Measurements from ENCODE around the gene RARA.
A peak's percentile ranks its signal among the peaks of the same experiment; 100 is the strongest.

The RARA gene

DNA sequence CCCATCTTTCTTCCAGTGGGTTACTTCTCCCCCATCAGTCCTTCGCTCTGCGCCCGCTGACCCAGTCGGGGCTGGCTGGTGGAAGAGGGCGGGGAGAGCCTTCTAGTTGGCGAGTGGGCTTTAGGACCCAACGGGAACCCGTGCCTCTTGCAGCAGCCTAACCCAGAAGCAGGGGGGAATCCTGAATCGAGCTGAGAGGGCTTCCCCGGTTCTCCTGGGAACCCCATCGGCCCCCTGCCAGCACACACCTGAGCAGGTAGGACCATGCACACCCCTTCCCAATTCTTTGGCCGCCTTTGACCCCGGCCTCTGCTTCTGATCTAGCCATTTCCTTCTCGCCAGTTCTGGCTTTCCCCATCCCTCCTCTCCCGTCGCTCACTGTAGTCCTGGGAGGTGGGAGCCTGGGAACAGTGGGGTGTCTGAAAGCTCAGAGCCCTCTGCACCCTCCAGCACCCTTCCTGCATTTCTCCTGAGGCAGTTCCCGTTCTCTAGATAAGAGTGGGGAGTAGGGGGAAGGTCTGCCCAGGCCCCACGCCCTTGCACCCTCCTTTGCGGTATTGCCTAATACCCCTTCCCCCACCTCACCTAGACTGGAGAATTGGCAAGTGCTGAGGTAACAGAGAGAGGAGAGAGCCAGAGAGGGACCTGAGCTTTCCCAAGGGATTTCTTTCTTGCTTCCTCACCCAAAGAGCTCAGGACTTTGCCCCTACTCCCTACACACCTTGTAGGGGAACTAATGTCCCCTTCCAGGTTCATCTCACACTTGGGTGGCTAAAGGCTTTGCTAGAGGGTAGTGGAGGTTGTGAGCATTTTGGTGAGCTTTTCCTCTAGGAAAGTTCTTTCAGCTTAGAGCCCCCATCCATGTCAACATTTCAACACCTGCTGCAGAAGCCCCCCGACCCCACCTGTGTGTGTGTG, at the start of gene RARA:
Gene RARA (plus strand): TSS at position 150 of the 918 bp plus-strand sequence. CDS start 22,039 bp downstream, outside the sequence.
- H3K27me3 Mint-ChIP-seq = no peaks in the 10 kb centered on the region
- no peak within 1 kb of the TSS for H3K4me3 Mint-ChIP-seq
- no peak within 1 kb of the TSS for H3K27ac Mint-ChIP-seq
- H3K9me3 Mint-ChIP-seq = no peaks in the 10 kb centered on the region
- peak; percentile 35 for DNase-seq
- peaks cover 26% of the 10 kb centered on the region for H3K4me1 Mint-ChIP-seq
- CTCF ChIA-PET = interaction anchor here (0.9 to 17.3 kb wide), 4 partner anchors 8 to 48 kb away, joined by 3 to 370 read pairs (median 3); partner anchors contain the start of gene GJD3
- H3K36me3 Mint-ChIP-seq = peaks cover 3% of the 10 kb centered on the region

DNA sequence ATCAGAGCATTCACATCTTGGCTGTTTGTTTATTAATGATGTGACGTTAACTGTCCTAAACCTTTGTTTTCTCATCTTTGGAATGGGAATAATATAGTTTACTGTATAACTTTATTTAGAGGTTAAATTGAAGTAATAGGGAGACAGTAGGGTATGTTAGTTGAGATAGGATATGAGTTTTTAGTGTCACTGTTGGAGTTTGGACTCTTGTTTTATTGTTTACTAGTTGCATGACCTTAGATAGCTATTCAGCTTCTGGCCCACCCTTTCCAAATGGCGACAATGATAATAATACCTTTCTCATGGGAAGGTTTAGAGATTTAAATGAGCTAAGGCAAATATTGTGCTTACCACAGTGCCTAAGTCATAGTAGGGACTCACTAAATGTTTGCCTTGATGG, 49.5 kb upstream of the RARA start:
- no peak for DNase-seq
- Mint-ChIP-seq H3K36me3 (peaks cover 41% of the 10 kb centered on the region), H3K4me1 (no peaks in the 10 kb centered on the region), H3K9me3 (no peaks in the 10 kb centered on the region), H3K4me3 (no peak overlapping the region), H3K27ac (no peak overlapping the region), H3K27me3 (no peaks in the 10 kb centered on the region)
- CTCF ChIA-PET = no interaction called here

DNA sequence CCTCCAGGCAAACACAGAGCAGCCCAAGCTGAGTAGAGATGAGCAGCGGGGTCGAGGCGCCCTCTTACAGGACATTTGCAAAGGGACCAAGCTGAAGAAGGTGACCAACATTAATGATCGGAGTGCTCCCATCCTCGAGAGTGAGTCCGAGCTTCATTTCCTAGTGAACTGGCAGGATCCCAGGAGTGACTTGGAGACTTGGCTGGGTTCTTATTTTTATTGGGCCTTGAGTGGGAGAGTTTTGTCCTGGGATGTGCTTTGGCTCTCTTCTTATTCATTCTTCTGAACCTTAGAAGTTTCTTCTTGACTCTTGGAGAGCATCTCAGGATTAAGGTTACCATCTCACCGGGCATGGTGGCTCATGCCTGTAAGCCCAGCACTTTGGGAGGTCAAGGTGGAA, 48.5 kb upstream of the RARA start:
- Mint-ChIP-seq H3K27me3 (no peaks in the 10 kb centered on the region), H3K36me3 (peaks cover 46% of the 10 kb centered on the region), H3K9me3 (no peaks in the 10 kb centered on the region), H3K27ac (peak overlapping the region; percentile 19), H3K4me1 (no peaks in the 10 kb centered on the region), H3K4me3 (no peak overlapping the region)
- CTCF ChIA-PET = no interaction called here
- no peak for DNase-seq

DNA sequence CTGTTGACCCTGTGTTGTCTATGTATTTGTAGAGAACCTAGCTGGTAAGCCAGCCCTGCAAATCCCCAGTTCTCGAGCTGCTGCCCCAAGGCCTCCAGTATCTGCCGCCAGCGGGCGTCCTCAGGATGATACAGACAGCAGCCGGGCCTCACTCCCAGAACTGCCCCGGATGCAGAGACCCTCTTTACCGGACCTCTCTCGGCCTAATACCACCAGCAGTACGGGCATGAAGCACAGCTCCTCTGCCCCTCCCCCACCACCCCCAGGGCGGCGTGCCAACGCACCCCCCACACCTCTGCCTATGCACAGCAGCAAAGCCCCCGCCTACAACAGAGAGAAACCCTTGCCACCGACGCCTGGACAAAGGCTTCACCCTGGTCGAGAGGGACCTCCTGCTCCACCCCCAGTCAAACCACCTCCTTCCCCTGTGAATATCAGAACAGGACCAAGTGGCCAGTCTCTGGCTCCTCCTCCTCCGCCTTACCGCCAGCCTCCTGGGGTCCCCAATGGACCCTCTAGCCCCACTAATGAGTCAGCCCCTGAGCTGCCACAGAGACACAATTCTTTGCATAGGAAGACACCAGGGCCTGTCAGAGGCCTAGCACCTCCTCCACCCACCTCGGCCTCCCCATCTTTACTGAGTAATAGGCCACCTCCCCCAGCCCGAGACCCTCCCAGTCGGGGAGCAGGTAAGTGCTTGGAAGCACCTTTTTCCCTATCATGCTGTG, 44.4 kb upstream of the RARA start:
- no peak overlapping the region for H3K27ac Mint-ChIP-seq
- peaks cover 24% of the 10 kb centered on the region for H3K36me3 Mint-ChIP-seq
- CTCF ChIA-PET = no interaction called here
- no peaks in the 10 kb centered on the region for H3K27me3 Mint-ChIP-seq
- H3K9me3 Mint-ChIP-seq = no peaks in the 10 kb centered on the region
- H3K4me3 Mint-ChIP-seq = no peak overlapping the region
- DNase-seq = no peak
- no peaks in the 10 kb centered on the region for H3K4me1 Mint-ChIP-seq

DNA sequence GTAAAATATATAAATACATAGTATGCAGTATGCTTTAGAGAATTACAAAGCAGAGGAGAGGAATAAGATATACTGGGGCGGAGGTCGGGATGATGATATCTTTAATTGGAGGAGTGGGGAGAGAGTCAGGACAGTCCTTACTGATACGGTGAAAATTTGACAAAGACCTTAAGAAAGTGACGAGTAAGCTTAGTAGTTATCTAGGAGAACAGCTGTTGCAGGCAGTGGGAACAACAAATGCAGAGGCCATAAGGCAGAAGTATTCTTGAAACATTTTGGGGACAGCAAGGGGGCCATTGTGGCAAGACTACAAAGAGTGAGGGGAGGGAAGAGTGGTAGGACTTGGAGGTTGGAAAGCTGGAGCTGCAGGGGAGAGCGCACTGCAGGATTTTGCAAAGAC, 43.6 kb upstream of the RARA start:
- Mint-ChIP-seq H3K9me3 (no peaks in the 10 kb centered on the region), H3K4me1 (no peaks in the 10 kb centered on the region), H3K36me3 (peaks cover 23% of the 10 kb centered on the region), H3K27me3 (no peaks in the 10 kb centered on the region), H3K4me3 (no peak overlapping the region), H3K27ac (no peak overlapping the region)
- DNase-seq = no peak
- CTCF ChIA-PET = no interaction called here

DNA sequence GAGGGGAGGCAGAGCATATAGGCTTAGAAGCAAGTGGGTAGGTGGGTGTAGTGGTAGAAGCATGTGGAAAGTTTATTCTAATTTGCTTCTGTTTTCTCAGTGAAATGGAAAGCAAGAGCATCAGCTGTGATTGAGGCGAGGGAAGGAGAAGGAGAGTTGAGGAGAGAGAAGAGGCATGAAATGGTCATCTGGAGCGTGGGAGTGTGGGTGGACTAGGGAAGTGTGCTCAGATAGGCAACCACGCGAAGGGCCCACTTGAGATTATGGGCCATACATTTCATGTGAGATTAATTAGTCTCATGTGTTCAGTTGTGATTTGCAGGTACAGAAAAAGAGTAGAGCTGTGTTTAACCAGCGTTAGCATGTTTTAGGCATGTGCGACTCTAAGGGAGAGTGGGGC, 42.1 kb upstream of the RARA start:
- H3K36me3 Mint-ChIP-seq = peaks cover 25% of the 10 kb centered on the region
- DNase-seq = no peak
- no peaks in the 10 kb centered on the region for H3K27me3 Mint-ChIP-seq
- H3K4me3 Mint-ChIP-seq = no peak overlapping the region
- H3K9me3 Mint-ChIP-seq = no peaks in the 10 kb centered on the region
- H3K4me1 Mint-ChIP-seq = no peaks in the 10 kb centered on the region
- no peak overlapping the region for H3K27ac Mint-ChIP-seq
- CTCF ChIA-PET = no interaction called here

DNA sequence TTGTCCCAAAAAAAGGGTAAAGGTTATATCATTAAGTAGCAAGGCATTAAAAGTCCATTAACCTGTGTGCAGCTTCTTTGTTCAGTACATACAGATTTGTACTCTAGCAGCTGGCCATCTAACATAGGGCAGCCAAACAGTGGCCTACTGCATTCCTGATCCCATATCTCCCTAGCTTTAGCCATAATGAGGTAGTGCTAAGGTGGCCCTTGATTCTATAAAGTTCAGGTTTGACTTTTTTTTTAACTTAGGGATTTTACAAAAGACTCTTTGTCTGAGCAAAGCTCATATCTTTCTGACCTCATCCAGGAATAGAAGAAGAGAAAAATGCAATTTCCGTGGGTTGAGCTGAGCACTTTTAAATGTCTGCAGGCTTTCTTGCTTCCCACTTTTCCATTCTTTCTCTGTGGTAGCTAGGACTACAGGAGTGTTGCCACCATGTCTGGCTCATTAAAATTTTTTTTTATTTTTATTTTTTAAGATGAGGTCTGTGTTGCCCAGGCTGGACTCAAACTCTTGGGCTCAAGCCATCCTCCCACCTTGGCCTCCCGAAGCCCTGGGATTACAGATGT, 40.8 kb upstream of the RARA start:
- Mint-ChIP-seq H3K4me3 (no peak overlapping the region), H3K27me3 (no peaks in the 10 kb centered on the region), H3K9me3 (no peaks in the 10 kb centered on the region), H3K4me1 (no peaks in the 10 kb centered on the region), H3K36me3 (peaks cover 19% of the 10 kb centered on the region), H3K27ac (no peak overlapping the region)
- CTCF ChIA-PET = interaction anchor here (0.9 kb wide), 1 partner anchor 255 kb away, joined by 3 read pairs; no protein-coding TSS in a partner anchor
- no peak for DNase-seq

DNA sequence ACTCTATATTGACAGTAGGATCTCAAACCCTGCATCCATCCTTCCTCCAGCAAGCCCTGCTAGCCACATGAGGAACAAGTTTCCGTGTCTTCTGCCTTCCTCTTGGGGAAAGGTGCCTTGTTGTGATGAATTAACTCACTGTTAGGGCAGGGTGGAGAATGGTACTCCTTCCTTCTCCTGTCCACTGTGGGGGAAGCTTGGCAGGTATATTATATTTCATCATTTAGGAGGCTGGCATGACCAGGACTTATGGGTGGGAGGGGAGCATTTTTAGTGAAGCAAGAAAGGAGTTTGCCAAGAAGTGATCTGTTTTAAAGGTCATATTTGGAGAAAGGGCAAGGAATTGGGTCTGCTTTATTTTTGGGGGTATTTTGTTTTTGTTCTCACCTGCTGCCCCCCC, 30.6 kb upstream of the RARA start:
- H3K27ac Mint-ChIP-seq = no peak overlapping the region
- no peaks in the 10 kb centered on the region for H3K9me3 Mint-ChIP-seq
- peaks cover 19% of the 10 kb centered on the region for H3K4me1 Mint-ChIP-seq
- peaks cover 65% of the 10 kb centered on the region for H3K36me3 Mint-ChIP-seq
- no peak overlapping the region for H3K4me3 Mint-ChIP-seq
- no peak for DNase-seq
- no peaks in the 10 kb centered on the region for H3K27me3 Mint-ChIP-seq
- CTCF ChIA-PET = no interaction called here

DNA sequence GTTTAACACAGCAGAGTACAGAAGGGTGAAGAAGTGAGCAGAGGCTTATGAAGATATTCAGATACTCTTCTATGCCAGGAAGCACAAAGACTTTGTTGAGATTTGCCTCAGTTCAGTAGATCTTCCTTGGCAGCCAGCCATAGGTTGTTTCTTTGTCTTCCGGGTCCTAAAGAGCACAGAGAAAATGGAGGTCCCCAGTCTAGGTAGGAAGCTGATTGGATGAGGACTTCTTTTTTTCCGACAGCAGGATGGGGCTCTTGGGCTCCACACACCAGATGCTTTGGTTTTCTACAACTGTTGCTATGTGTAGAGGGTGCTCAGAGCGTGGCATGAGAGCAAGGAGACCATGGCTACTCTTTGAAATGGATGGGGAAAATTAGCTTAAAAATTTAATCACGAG, 29.6 kb upstream of the RARA start:
- Mint-ChIP-seq H3K36me3 (peaks cover 57% of the 10 kb centered on the region), H3K27ac (no peak overlapping the region)

DNA sequence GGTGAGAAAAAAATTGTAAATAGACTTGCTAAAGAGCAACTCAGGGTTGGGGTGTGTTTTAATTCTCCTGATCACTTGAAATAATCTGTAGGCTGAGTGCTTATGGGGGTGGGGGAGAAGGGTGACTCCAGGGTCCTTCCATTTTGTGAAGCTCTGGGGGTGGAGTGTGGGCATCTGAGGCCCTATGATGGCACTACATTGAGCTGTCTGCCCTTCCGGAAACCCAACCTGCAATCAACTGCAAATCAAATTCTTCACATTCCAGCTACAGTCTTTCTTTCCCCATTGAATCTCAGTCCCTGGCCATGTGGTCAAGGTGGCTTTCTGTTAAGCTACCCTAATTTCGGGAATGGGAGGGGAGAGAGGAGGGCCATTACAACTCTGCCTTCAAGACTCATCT, 27.3 kb upstream of the RARA start:
- H3K9me3 Mint-ChIP-seq = no peaks in the 10 kb centered on the region
- no peak overlapping the region for H3K4me3 Mint-ChIP-seq
- peaks cover 30% of the 10 kb centered on the region for H3K4me1 Mint-ChIP-seq
- CTCF ChIA-PET = no interaction called here
- H3K36me3 Mint-ChIP-seq = peaks cover 46% of the 10 kb centered on the region
- H3K27me3 Mint-ChIP-seq = no peaks in the 10 kb centered on the region
- DNase-seq = no peak
- H3K27ac Mint-ChIP-seq = peak overlapping the region; percentile 53

More for the DNA sequence above, 29.6 kb upstream of the RARA start:
- peaks cover 27% of the 10 kb centered on the region for H3K4me1 Mint-ChIP-seq
- H3K4me3 Mint-ChIP-seq = no peak overlapping the region
- CTCF ChIA-PET = no interaction called here
- no peaks in the 10 kb centered on the region for H3K27me3 Mint-ChIP-seq
- DNase-seq = no peak
- H3K9me3 Mint-ChIP-seq = no peaks in the 10 kb centered on the region

DNA sequence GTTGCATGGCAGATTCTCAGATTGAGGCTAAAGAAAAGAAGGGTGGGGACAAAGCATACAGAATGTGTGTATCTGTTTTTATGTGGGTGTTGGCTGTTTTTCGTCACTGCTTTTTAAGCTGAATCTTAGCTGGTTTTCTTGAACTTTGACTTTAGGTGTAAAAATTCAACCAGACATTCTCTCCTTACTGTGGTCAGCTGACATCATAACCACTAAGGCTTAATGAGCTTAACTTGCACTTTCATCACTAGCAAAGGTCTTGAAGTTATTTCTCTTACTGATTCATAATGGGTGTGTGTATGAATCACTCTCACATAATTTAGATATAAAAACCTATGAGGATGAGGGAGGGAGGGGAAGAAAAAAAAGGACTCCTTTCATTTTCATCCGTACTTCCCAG, 25.3 kb upstream of the RARA start:
- CTCF ChIA-PET = interaction anchor here (0.8 to 1.9 kb wide), 7 partner anchors 8 to 115 kb away, joined by 3 to 7 read pairs (median 4); no protein-coding TSS in a partner anchor
- peaks cover 35% of the 10 kb centered on the region for H3K36me3 Mint-ChIP-seq
- no peak for DNase-seq
- H3K4me1 Mint-ChIP-seq = peaks cover 43% of the 10 kb centered on the region
- H3K27me3 Mint-ChIP-seq = peaks cover 3% of the 10 kb centered on the region
- H3K4me3 Mint-ChIP-seq = no peak overlapping the region
- H3K27ac Mint-ChIP-seq = peak overlapping the region; percentile 64
- no peaks in the 10 kb centered on the region for H3K9me3 Mint-ChIP-seq

DNA sequence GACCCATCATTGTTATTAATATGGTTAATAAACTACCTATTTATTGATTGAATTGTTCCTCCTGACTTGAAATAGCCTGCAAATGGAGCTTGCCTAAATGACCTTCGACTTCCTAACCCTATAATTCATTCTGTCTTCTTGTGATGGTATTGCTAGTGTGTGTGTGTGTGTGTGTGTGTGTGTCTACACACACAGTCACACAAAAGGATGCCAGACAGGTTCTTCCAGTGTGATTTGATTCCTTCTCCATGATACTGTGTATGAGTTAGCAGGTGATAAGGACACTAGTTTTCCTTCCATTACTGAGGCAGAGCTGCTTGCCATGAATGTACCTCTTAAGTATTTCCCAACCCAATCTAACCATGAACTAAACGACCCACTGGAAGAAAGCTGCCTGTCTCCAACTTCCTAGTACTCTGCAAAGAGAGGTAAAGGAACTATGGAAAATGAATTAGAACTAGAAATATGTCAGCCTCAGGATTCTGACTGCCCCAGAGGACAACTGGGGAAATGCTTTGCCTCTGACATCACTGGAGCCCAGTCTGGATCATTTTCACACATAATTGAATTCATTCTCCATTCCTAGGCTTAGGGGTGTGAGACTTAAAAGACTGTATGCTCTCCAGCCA, 24.8 kb upstream of the RARA start:
- H3K27me3 Mint-ChIP-seq = peaks cover 3% of the 10 kb centered on the region
- CTCF ChIA-PET = interaction anchor here (0.6 to 1.9 kb wide), 8 partner anchors 7 to 497 kb away, joined by 3 to 7 read pairs (median 4); no protein-coding TSS in a partner anchor
- H3K36me3 Mint-ChIP-seq = peaks cover 36% of the 10 kb centered on the region
- no peak for DNase-seq
- peak overlapping the region; percentile 6 for H3K27ac Mint-ChIP-seq
- no peak overlapping the region for H3K4me3 Mint-ChIP-seq
- H3K4me1 Mint-ChIP-seq = peaks cover 47% of the 10 kb centered on the region
- no peaks in the 10 kb centered on the region for H3K9me3 Mint-ChIP-seq

DNA sequence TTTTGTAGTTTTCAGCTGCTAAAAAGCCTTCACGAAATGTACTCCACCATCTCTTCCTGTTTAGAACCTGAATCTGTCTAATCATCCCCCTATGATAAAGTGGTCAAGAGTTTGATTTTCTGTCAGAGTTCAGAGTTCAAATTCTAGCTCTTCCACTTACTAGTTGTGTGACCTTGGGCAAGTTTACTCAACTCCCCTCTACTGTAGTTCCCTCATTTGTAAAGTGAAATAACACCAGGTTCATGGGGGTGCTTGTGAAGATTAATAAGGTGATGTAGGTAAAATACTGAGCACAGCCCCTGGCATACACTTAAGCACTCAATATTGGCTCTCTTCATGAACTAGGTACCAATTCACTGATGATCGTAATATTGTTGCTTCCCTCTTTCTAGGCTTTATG, 22.5 kb upstream of the RARA start:
- peaks cover 64% of the 10 kb centered on the region for H3K4me1 Mint-ChIP-seq
- no peak overlapping the region for H3K4me3 Mint-ChIP-seq
- DNase-seq = no peak
- CTCF ChIA-PET = no interaction called here
- no peaks in the 10 kb centered on the region for H3K9me3 Mint-ChIP-seq
- H3K27me3 Mint-ChIP-seq = peaks cover 3% of the 10 kb centered on the region
- peaks cover 33% of the 10 kb centered on the region for H3K36me3 Mint-ChIP-seq
- H3K27ac Mint-ChIP-seq = no peak overlapping the region

DNA sequence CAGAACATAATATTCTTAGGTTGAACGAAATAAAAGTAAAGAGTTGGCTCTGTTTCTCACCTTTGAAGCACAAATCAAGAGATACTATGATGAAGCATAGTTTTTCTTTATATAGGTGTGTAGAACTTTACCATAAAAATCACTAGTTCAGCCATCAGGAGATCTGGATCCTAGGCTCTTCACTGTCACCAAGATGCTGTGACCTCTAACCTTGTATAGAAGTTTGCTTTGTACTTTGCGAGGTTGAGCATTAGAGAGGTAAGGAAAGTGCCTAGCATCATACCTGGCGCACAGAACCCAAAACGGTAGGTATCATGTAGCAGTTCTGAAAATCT, 21.9 kb upstream of the RARA start:
- Mint-ChIP-seq H3K4me1 (peaks cover 58% of the 10 kb centered on the region), H3K4me3 (peak overlapping the region; percentile 100), H3K36me3 (peaks cover 34% of the 10 kb centered on the region), H3K9me3 (no peaks in the 10 kb centered on the region), H3K27ac (peak overlapping the region; percentile 98), H3K27me3 (peaks cover 3% of the 10 kb centered on the region)
- CTCF ChIA-PET = no interaction called here
- no peak for DNase-seq

Data from activated naive CD4-positive, alpha-beta T cell treated with anti-CD3 and anti-CD28 coated beads, Interleukin-2, amount 10 ng/mL, durations not matched to agents 7 days and 5 days (primary cell).